Body of pancreas (tissue), 4 donors: ENCODE data around the gene EOLA1. TPM values are rescaled to one million over a fixed set of nuclear protein-coding genes. Genes with fewer than 3 reads are reported as not detected.
"Not testable (repeated sequence)": the region's sequence is repeated elsewhere in the genome, so short reads cannot be mapped to it uniquely, and the experiment has no call there.

ENCODE experiments used
- ATAC-seq: fragments of 150-250 bp; one replicate; pipeline ENCODE4 v1.9.1; 2016
- DNase-seq, 4 donors: peaks; one replicate each; pipeline ENCODE4 v3.0.0-alpha.2; 2019
- H3K27ac ChIP-seq, 4 donors: fragments of 200-600 bp; sonication (generic); 1 replicate in 3 of 4; 2 replicates in 1 of 4; pipeline versions ENCODE4 v1.5.1 to v1.6.1; 2016 to 2019; ENCODE audit warnings: mild to moderate bottlenecking in 1 of 4, mixed read lengths in 1 of 4, moderate library complexity in 1 of 4
- H3K27me3 ChIP-seq, 2 donors: fragments of 200-600 bp; sonication (generic); one replicate each; pipeline ENCODE4 v1.6.0; 2016; ENCODE audit warnings: mild to moderate bottlenecking in 1 of 2
- H3K36me3 ChIP-seq, 2 donors: fragments of 200-600 bp; sonication (generic); replicated peaks in 1 of 2; 2 replicates each; pipeline ENCODE4 v1.5.1; 2016; ENCODE audit warnings: low read depth in 2 of 2; ENCODE audit not compliant: insufficient read depth in 1 of 2
- H3K4me1 ChIP-seq: fragments of 200-600 bp; sonication (generic); one replicate; pipeline ENCODE4 v1.6.0; 2016
- H3K4me3 ChIP-seq, 2 donors: fragments of 200-600 bp; sonication (generic); 1 replicate in 1 of 2; 2 replicates in 1 of 2; pipeline ENCODE4 v1.5.1; 2016 to 2019
- H3K9me3 ChIP-seq, 3 donors: fragments of 200-600 bp; sonication (generic); 1 replicate in 2 of 3; 2 replicates in 1 of 3; pipeline ENCODE4 v1.5.1; 2016
- WGBS, 2 donors: methylation state at CpG; one replicate each; pipeline ENCODE4 v1.1.5; 2017; 5-methylcytosine and 5-hydroxymethylcytosine counted together
- intact Hi-C: fragments of 100-400 bp; cut with DNase I; formaldehyde crosslinking; loops from one replicate; pipeline ENCODE4 v1.15.1; 2023
- total RNA-seq, 2 donors: library from RNA; depleted of rRNA; stranded (reverse); fragments of >200 nt; gene quantifications; one replicate each; pipeline ENCODE4 v1.1.0, GENCODE V29; 2016

The EOLA1 gene
- total RNA-seq, 2 donors from 2014 or later: 7.8 to 8.2 TPM

- H3K9me3 ChIP-seq, ATAC-seq, H3K4me1 ChIP-seq, H3K27ac ChIP-seq, DNase-seq, H3K27me3 ChIP-seq, H3K36me3 ChIP-seq, intact Hi-C loops, H3K4me3 ChIP-seq: not testable (repeated sequence)
- WGBS, 2 donors: no CpG with 5 or more reads among the region's 7 CpGs
Measured at GRCh38 chrX:149595943-149596342, 55.1 kb downstream of the EOLA1 start.

Other genes starting within 250 kb of the EOLA1 start
- 10 to 100 TPM; 39.7 to 49.4 TPM for gene IDS, start 35.7 kb upstream of the EOLA1 start, total RNA-seq
- not detected for gene HSFX3, start 8.9 kb downstream of the EOLA1 start, total RNA-seq
- gene MAGEA9B, start 46.4 kb downstream of the EOLA1 start, total RNA-seq: not detected
- not detected for gene HSFX2, start 54.3 kb downstream of the EOLA1 start, total RNA-seq
- gene TMEM185A, start 90.8 kb downstream of the EOLA1 start, total RNA-seq: 1 to 10 TPM; 7.3 to 8.0 TPM
- gene MAGEA11, start 171.0 kb downstream of the EOLA1 start, total RNA-seq: not detected
- 1 to 10 TPM in 1 of 2 donors, under 1 TPM in 1; 0.26 to 4.3 TPM for gene HSFX1, start 233.1 kb downstream of the EOLA1 start, total RNA-seq
- gene MAGEA9, start 240.9 kb downstream of the EOLA1 start, total RNA-seq: not detected